Aorta (tissue), 5 donors: ENCODE data around the gene TRAPPC3. TPM values are rescaled to one million over a fixed set of nuclear protein-coding genes. Genes with fewer than 3 reads are reported as not detected.

Experiments
- ATAC-seq: fragments of 200-7000 bp; cut with Tn5 transposase; one replicate; pipeline ENCODE4 v1.9.1; 2022; ENCODE audit warnings: moderate library complexity; ENCODE audit not compliant: low FRiP score
- DNase-seq, 2 donors: peaks; one replicate each; pipeline ENCODE4 v3.0.0-alpha.2; 2020
- H3K27ac ChIP-seq, 2 donors: one replicate each; pipeline ENCODE4 v1.5.1; 2013; ENCODE audit warnings: low read length in 2 of 2, mild to moderate bottlenecking in 2 of 2, moderate library complexity in 2 of 2, control low read depth in 1 of 2, inconsistent platforms in 1 of 2, low read depth in 1 of 2
- H3K27me3 ChIP-seq, 2 donors: one replicate each; pipeline ENCODE4 v1.6.1; 2013; ENCODE audit warnings: control low read depth in 1 of 2, low read length in 1 of 2, mild to moderate bottlenecking in 1 of 2, moderate library complexity in 1 of 2; ENCODE audit not compliant: insufficient read depth in 2 of 2, control insufficient read depth in 1 of 2
- H3K36me3 ChIP-seq, 2 donors: one replicate each; pipeline ENCODE4 v1.6.1; 2013; ENCODE audit warnings: control low read depth in 1 of 2, low read length in 1 of 2, mild to moderate bottlenecking in 1 of 2; ENCODE audit not compliant: insufficient read depth in 2 of 2, control insufficient read depth in 1 of 2
- H3K4me1 ChIP-seq, 2 donors: one replicate each; pipeline ENCODE4 v1.6.1; 2013; ENCODE audit warnings: low read length in 2 of 2, control low read depth in 1 of 2, mild to moderate bottlenecking in 1 of 2, moderate library complexity in 1 of 2; ENCODE audit not compliant: insufficient read depth in 2 of 2, control insufficient read depth in 1 of 2
- H3K4me3 ChIP-seq, 2 donors: one replicate each; pipeline ENCODE4 v1.5.1; 2013; ENCODE audit warnings: low read length in 2 of 2, control low read depth in 1 of 2, mild to moderate bottlenecking in 1 of 2
- H3K9me3 ChIP-seq: one replicate; pipeline ENCODE4 v1.6.1; 2013; ENCODE audit warnings: mild to moderate bottlenecking, low read length; ENCODE audit not compliant: control insufficient read depth
- WGBS, 2 donors: extraction: QIAGEN DNeasy Blood & Tissue Kit; methylation state at CpG; one replicate each; pipeline ENCODE4 v1.1.7; 2013; 5-methylcytosine and 5-hydroxymethylcytosine counted together
- intact Hi-C, 2 donors: fragments of 100-400 bp; cut with DNase I; formaldehyde crosslinking; loops; one replicate each; pipeline versions ENCODE4 v1.14.2 to v1.15.0; 2022
- polyA plus RNA-seq, 2 donors: library from polyadenylated mRNA; stranded (reverse); fragments of 200-250 nt; gene quantifications; one replicate each; pipeline ENCODE4 v1.2.3, GENCODE V29; 2013
- total RNA-seq, 2 donors: library from RNA; stranded (reverse); fragmentation: NEBNext Ultra II Directional; extraction: Animal tissue kit (Norgen Biotek cat#: 25700); gene quantifications; one replicate each; pipeline ENCODE4 v1.2.1, GENCODE V29; 2021
- donor health status: healthy with polysubstance abuse.
- donor health status: Bipolar disorder and iron deficiency.
- donor health status: DM: no; HTN: no; CAD: no.
- donor health status: DM: no; HTN: no; CAD: no.
- donor health status: DM: yes; HTN: yes; CAD: no.

Gene TRAPPC3
- total and polyA plus RNA-seq, 4 donors = 55.6 to 90.7 (median 71.4) TPM

- intact Hi-C loops = loop anchor here in 1 of 2 donors (10.0 kb wide), 1 partner anchor 228 kb away; the partner anchor contains the start of gene STK40
- Histone ChIP-seq H3K4me3 (peak overlapping the region; percentile 99), H3K36me3 (no peaks in the 10 kb centered on the region), H3K9me3 (no peaks in the 10 kb centered on the region), H3K27ac (peak overlapping the region; percentile 97 to 98), H3K27me3 (no peaks in the 10 kb centered on the region), H3K4me1 (peaks cover 0 to 5% of the 10 kb centered on the region in 2 donors)
- peak; percentile 68 for ATAC-seq
- WGBS, 2 donors = 1% methylated on average over 39 to 69 of the region's 69 CpGs
- DNase-seq = peak; percentile 87 to 90
Observed at GRCh38 chr1:36156329-36157114, 7.2 kb upstream of the TRAPPC3 start.

- peaks cover 0 to 4% of the 10 kb centered on the region in 2 donors for H3K4me1 ChIP-seq
- intact Hi-C loops = loop anchor here in 1 of 2 donors (10.0 kb wide), 1 partner anchor 229 kb away; the partner anchor contains the start of gene STK40
- H3K27me3 ChIP-seq = no peaks in the 10 kb centered on the region
Observed at GRCh38 chr1:36155408-36156328, 6.4 kb upstream of the TRAPPC3 start, which contains the start of gene MAP7D1. Gene MAP7D1 (plus strand): TSS chr1:36156160. CDS start chr1:36156418, 258 bp downstream.

GRCh38 chr1:36154765-36155407, 5.6 kb upstream of the TRAPPC3 start:
- Histone ChIP-seq H3K27ac (peak overlapping the region; percentile 96 to 97), H3K27me3 (no peaks in the 10 kb centered on the region), H3K4me3 (peak overlapping the region; percentile 99), H3K36me3 (no peaks in the 10 kb centered on the region), H3K4me1 (no peaks in the 10 kb centered on the region), H3K9me3 (no peaks in the 10 kb centered on the region)
- intact Hi-C loops = loop anchor here (5.0 to 10.0 kb wide), 2 partner anchors 32 to 230 kb away; partner anchors contain the start of gene STK40 (in 1 of the 2)
- DNase-seq = peak; percentile 65 to 87
- WGBS, 2 donors = 39 to 40% methylated on average over 6 of the region's 6 CpGs
- no peak for ATAC-seq

More at GRCh38 chr1:36155408-36156328, 6.4 kb upstream of the TRAPPC3 start, which contains the start of gene MAP7D1:
- ATAC-seq (peak; percentile 81), DNase-seq (peak; percentile 94 to 96)
- Histone ChIP-seq H3K4me3 (peak within 1 kb of the TSS; percentile 99), H3K36me3 (no peaks in the 10 kb centered on the region), H3K27ac (peak within 1 kb of the TSS; percentile 97 to 98), H3K9me3 (no peaks in the 10 kb centered on the region)
- 0% methylated on average over 56 to 88 of the region's 88 CpGs for WGBS, 2 donors

GRCh38 chr1:36154335-36154734, 5.0 kb upstream of the TRAPPC3 start:
- WGBS, 2 donors = 86 to 88% methylated on average over 6 of the region's 6 CpGs
- DNase-seq (no peak), ATAC-seq (no peak)
- Histone ChIP-seq H3K36me3 (no peaks in the 10 kb centered on the region), H3K27ac (peak overlapping the region in 1 of 2 donors; percentile 41), H3K4me3 (no peak overlapping the region), H3K4me1 (no peaks in the 10 kb centered on the region), H3K27me3 (no peaks in the 10 kb centered on the region), H3K9me3 (no peaks in the 10 kb centered on the region)
- intact Hi-C loops = loop anchor here (5.0 to 10.0 kb wide), 2 partner anchors 33 to 230 kb away; partner anchors contain the start of gene STK40 (in 1 of the 2)

GRCh38 chr1:36153476-36153875, 4.2 kb upstream of the TRAPPC3 start:
- no peak overlapping the region for H3K4me3 ChIP-seq
- intact Hi-C loops = loop anchor here (5.0 to 10.0 kb wide), 2 partner anchors 34 to 231 kb away; partner anchors contain the start of gene STK40 (in 1 of the 2)
- no peaks in the 10 kb centered on the region for H3K4me1 ChIP-seq
- no peak overlapping the region for H3K27ac ChIP-seq
- no peaks in the 10 kb centered on the region for H3K36me3 ChIP-seq
- DNase-seq = no peak
- 91 to 92% methylated on average over 6 of the region's 6 CpGs for WGBS, 2 donors
- H3K27me3 ChIP-seq = no peaks in the 10 kb centered on the region
- H3K9me3 ChIP-seq = no peaks in the 10 kb centered on the region
- ATAC-seq = no peak

- Histone ChIP-seq H3K4me3 (no peak overlapping the region), H3K4me1 (no peaks in the 10 kb centered on the region), H3K9me3 (no peaks in the 10 kb centered on the region), H3K36me3 (no peaks in the 10 kb centered on the region), H3K27me3 (no peaks in the 10 kb centered on the region), H3K27ac (peak overlapping the region; percentile 36 to 73)
- no peak for DNase-seq
- intact Hi-C loops = loop anchor here (5.0 to 10.0 kb wide), 2 partner anchors 35 to 233 kb away; partner anchors contain the start of gene STK40 (in 1 of the 2)
- WGBS, 2 donors = 24 to 33% methylated on average over 3 of the region's 3 CpGs
- no peak for ATAC-seq
Observed at GRCh38 chr1:36151845-36152203, 2.5 kb upstream of the TRAPPC3 start.

GRCh38 chr1:36151134-36151844, 2.0 kb upstream of the TRAPPC3 start:
- Histone ChIP-seq H3K36me3 (no peaks in the 10 kb centered on the region), H3K27ac (peak overlapping the region; percentile 36 to 73), H3K4me3 (no peak overlapping the region), H3K27me3 (no peaks in the 10 kb centered on the region), H3K4me1 (no peaks in the 10 kb centered on the region), H3K9me3 (no peaks in the 10 kb centered on the region)
- DNase-seq = no peak
- ATAC-seq = no peak
- intact Hi-C loops = loop anchor here (5.0 to 10.0 kb wide), 2 partner anchors 36 to 234 kb away; partner anchors contain the start of gene STK40 (in 1 of the 2)
- WGBS, 2 donors = 0 to 2% methylated on average over 1 of the region's 1 CpG
